GM19023 (cell line): Measurements from ENCODE around the gene RHO.
A peak's percentile ranks its signal among the peaks of the same experiment; 100 is the strongest.

Experiments
- ATAC-seq: cut with Tn5 transposase; IDR thresholded peaks from one replicate; pipeline ENCODE4 v1.9.1; 2021; ENCODE audit warnings: mild to moderate bottlenecking, moderate library complexity; ENCODE audit not compliant: unreplicated experiment

Gene RHO

DNA sequence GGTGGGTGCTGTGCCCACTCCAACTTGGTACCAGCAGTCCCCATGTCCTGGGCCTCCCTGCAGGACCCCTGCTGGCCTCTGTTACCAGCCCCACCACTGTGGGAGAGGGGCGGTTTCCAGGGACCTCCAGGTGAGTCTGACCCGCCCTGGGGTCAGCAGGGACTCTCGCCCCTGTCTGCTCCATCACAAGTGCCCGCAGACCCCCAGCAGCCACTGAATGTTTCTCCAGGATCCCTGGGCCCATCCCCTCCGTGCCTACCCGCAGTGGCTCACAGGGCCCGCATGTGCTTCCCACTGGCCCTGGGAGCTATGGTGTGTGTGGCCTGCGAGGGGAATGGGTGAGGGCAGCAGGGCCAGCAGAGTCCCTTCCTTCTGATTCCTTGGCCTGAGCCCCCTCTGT lies 9.9 kb upstream of the RHO start:
- no peak for ATAC-seq

DNA sequence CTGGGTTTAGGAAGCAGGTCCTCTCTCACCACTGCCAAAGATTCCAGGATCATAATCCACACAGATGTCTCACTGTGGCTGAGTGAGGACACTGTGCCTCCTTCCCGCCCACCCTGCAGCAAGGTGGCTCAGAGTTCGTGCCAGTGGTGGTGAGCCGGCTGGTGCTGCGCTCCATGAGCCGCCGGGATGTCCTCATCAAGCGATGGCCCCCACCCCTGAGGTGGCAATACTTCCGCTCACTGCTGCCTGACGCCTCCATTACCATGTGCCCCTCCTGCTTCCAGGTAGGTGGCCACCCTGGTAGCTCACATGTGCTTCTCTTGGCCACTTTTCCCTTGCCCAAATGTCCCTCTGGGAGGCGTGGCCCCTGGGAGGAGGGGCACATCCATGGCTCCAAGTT lies 9.0 kb upstream of the RHO start:
- no peak for ATAC-seq

DNA sequence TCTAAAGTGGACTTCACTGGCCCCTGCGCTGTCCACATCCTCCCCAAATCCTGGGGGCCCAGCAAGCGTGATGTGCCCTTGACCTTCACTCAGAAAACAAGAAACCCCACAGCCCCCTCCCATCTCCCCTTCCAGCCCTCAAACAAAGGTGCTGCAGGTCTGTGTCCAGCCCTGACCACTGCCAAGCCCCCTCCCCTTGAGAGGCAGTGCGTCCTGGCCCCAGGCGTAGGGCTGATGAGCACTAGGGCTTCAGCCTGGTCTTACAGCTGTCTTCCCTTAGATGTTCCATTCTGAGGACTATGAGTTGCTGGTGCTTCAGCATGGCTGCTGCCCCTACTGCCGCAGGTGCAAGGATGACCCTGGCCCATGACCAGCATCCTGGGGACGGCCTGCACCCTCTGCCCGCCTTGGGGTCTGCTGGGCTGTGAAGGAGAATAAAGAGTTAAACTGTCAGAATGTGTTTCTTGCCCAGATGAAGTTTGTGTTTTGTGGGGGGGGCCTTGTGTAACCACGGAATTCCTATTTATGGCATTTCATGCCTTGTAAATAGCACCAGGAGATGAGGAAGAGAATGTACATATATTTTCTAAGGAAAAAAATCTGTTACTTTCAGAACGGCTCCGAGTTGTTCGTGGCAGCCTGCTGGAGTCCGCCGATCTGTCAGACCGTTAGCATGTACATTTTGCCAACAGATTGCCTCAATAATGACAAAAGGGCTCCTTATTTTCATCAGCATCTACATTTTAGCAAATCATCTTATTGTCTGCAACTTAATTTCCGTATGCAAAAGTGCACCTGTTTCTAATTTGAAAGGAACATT lies 8.3 kb upstream of the RHO start:
- ATAC-seq = no peak

DNA sequence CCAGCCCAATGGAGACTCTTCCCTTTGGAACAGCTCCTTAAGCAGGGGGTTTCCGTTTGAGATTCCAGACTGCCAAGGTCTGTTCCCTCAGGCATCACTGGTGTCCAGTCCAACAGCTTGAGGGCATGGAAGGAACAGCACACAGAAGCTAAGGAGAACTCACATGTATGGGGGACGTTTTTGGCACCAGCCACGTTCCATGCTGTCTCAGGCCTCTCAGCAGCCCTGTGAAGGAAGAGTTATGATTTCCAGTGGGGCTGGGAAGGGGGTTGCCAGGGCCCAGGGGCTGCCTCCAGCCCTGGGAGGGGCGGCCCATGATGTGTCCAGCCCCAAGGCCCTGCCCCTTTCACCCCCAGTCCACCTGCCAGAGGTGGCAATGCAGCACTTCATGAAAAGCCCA lies 7.5 kb upstream of the RHO start:
- no peak for ATAC-seq

DNA sequence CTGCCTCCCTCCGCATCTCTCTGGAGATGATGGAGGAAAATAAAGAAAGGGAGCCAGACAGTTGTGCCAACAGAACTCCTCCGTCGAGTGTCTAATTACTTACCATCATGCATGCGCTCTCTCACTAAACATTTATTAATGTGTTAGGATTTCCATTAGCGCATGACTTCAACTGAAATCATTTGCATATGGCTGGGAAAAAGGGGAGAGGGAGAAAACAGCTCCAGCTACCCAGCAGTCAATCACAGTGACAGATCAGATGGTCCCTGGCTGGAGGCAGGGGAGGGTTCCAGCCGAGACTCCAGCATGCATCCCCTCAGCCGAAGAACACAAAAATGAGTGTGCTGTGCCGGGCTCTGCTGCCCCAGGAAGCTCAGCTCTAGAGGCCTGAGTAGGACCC lies 6.8 kb upstream of the RHO start:
- ATAC-seq = no peak

DNA sequence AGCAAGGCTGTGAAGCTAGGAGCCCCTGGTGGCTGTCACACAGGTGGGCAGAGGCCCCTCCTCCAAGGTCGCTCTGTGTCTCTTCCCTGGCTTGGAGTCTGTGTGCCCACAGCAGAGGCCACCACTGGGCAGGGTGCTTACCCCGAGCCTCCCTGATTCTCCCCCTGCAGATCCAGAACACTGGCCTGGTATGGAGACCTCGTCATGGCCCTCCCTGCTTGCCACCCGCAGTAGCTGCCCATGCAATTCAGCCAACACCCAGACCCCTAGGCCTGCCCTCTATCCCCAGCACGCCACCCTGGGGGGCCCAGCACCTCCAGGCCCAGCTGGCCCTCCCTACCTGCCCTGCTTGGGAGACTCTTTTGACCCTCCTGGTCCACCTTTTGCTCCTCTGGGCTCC lies 5.5 kb upstream of the RHO start:
- ATAC-seq = no peak

DNA sequence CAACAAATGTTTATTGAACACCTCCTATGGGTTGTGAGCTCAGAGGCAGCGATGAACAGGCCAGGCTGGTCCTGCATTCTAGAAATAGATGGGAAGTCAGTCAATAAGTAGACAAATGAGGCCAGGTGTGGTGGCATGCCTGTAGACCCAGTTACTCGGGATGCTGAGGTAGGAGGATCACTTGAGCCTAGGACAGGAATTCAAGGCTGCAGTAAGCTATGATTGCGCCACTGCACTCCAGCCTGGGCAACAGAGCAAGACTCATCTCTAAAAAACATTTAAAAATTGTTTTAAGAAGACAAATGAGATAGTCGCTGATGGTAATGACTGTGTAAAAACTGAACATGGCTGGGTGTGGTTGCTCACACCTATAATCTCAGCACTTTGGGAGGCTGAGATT lies 4.4 kb upstream of the RHO start:
- ATAC-seq = no peak

DNA sequence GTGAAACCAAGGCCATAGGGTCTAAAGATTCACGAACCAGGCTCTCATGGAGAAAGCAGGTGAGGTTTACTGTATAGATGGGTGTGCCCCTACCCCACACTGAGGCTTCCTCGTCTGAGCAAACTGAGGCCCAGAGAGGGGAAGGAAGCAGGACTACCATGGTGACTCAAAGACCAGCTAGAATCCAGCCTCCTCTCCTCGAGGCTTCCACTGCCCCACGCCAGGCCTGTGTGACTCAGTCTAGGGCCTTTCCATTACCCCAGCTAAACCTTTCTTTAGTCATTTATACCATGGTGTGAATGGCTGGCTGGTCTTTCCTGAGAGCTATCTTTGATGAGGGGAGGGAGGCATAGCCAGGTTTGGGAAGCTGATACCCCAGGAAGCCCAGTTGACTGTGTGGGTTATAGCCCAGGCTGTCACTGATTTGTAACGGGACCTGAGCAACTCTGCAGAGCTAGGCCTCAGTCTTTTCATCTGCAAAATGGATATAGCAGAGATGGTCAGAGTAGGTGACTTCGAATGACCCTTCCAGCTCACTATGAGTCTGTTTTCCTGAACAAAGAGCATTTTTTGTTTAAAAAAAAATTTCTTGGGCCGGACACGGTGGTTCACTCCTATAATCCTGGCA lies 3.0 kb upstream of the RHO start:
- ATAC-seq = no peak

DNA sequence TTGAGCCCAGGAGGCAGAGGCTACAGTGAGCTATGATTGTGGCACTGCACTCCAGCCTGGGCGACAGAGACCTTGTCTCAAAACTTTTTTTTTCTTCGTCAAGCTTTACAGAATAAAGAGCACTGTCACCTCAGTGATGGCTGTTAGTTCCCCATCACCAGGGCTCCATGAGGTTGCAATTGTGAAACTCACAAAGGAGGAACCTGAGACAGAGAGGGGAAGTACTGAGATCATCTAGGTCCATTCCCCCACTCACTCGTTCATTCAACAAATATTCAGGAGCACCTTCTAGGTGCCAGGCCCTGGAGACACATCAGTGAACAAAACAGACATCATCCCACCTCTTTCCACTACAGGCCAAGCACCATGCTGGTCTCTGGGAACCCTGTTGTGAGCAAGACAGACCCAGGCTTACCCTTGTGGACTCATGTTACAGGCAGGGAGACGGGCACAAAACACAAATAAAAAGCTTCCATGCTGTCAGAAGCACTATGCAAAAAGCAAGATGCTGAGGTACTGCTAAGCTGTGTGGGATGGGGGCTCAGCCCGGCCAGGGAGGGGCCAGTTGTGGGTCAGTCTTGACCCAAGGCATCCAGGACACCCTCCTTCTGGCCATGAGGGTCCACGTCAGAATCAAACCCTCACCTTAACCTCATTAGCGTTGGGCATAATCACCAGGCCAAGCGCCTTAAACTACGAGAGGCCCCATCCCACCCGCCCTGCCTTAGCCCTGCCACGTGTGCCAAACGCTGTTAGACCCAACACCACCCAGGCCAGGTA lies 2.1 kb upstream of the RHO start:
- ATAC-seq = peak; percentile 88

DNA sequence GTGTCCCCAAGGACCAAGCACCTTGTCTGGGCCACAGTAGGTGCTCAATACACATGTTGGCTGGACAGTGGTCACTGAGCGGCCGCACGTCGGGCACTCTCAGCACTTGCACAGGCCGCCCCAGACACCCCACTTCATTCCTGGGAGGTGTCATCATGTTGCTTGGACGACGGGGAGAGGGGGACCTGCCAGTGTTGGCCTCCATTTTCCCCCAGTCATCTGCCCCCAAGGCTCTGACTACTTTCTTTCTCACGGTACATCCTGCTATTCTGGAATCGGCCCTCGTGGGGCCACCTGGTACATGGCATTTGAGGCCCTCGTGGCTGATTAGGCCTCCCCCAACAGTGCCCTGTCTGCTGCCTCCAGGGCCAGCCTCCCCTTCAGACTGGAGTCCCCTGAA lies 1.2 kb upstream of the RHO start:
- no peak for ATAC-seq

DNA sequence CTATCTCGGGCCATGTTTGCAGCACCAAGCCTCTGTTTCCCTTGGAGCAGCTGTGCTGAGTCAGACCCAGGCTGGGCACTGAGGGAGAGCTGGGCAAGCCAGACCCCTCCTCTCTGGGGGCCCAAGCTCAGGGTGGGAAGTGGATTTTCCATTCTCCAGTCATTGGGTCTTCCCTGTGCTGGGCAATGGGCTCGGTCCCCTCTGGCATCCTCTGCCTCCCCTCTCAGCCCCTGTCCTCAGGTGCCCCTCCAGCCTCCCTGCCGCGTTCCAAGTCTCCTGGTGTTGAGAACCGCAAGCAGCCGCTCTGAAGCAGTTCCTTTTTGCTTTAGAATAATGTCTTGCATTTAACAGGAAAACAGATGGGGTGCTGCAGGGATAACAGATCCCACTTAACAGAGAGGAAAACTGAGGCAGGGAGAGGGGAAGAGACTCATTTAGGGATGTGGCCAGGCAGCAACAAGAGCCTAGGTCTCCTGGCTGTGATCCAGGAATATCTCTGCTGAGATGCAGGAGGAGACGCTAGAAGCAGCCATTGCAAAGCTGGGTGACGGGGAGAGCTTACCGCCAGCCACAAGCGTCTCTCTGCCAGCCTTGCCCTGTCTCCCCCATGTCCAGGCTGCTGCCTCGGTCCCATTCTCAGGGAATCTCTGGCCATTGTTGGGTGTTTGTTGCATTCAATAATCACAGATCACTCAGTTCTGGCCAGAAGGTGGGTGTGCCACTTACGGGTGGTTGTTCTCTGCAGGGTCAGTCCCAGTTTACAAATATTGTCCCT lies 1.2 kb downstream of the RHO start:
- no peak for ATAC-seq

DNA sequence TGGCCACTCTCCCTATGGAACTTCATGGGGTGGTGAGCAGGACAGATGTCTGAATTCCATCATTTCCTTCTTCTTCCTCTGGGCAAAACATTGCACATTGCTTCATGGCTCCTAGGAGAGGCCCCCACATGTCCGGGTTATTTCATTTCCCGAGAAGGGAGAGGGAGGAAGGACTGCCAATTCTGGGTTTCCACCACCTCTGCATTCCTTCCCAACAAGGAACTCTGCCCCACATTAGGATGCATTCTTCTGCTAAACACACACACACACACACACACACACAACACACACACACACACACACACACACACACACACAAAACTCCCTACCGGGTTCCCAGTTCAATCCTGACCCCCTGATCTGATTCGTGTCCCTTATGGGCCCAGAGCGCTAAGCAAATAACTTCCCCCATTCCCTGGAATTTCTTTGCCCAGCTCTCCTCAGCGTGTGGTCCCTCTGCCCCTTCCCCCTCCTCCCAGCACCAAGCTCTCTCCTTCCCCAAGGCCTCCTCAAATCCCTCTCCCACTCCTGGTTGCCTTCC lies 1.9 kb downstream of the RHO start:
- ATAC-seq = no peak

DNA sequence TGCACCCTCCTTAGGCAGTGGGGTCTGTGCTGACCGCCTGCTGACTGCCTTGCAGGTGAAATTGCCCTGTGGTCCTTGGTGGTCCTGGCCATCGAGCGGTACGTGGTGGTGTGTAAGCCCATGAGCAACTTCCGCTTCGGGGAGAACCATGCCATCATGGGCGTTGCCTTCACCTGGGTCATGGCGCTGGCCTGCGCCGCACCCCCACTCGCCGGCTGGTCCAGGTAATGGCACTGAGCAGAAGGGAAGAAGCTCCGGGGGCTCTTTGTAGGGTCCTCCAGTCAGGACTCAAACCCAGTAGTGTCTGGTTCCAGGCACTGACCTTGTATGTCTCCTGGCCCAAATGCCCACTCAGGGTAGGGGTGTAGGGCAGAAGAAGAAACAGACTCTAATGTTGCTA lies 2.4 kb downstream of the RHO start:
- no peak for ATAC-seq

DNA sequence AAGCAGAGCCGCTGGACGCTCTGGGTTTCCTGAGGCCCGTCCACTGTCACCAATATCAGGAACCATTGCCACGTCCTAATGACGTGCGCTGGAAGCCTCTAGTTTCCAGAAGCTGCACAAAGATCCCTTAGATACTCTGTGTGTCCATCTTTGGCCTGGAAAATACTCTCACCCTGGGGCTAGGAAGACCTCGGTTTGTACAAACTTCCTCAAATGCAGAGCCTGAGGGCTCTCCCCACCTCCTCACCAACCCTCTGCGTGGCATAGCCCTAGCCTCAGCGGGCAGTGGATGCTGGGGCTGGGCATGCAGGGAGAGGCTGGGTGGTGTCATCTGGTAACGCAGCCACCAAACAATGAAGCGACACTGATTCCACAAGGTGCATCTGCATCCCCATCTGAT lies 3.3 kb downstream of the RHO start:
- ATAC-seq = no peak

DNA sequence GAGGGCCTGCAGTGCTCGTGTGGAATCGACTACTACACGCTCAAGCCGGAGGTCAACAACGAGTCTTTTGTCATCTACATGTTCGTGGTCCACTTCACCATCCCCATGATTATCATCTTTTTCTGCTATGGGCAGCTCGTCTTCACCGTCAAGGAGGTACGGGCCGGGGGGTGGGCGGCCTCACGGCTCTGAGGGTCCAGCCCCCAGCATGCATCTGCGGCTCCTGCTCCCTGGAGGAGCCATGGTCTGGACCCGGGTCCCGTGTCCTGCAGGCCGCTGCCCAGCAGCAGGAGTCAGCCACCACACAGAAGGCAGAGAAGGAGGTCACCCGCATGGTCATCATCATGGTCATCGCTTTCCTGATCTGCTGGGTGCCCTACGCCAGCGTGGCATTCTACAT lies 3.8 kb downstream of the RHO start:
- ATAC-seq = no peak

DNA sequence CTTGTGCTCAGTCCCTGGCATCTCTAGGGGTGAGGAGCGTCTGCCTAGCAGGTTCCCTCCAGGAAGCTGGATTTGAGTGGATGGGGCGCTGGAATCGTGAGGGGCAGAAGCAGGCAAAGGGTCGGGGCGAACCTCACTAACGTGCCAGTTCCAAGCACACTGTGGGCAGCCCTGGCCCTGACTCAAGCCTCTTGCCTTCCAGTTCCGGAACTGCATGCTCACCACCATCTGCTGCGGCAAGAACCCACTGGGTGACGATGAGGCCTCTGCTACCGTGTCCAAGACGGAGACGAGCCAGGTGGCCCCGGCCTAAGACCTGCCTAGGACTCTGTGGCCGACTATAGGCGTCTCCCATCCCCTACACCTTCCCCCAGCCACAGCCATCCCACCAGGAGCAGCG lies 5.0 kb downstream of the RHO start:
- ATAC-seq = no peak

DNA sequence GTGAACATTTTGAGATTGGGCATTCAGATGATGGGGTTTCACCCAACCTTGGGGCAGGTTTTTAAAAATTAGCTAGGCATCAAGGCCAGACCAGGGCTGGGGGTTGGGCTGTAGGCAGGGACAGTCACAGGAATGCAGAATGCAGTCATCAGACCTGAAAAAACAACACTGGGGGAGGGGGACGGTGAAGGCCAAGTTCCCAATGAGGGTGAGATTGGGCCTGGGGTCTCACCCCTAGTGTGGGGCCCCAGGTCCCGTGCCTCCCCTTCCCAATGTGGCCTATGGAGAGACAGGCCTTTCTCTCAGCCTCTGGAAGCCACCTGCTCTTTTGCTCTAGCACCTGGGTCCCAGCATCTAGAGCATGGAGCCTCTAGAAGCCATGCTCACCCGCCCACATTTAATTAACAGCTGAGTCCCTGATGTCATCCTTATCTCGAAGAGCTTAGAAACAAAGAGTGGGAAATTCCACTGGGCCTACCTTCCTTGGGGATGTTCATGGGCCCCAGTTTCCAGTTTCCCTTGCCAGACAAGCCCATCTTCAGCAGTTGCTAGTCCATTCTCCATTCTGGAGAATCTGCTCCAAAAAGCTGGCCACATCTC lies 6.1 kb downstream of the RHO start:
- ATAC-seq = no peak

DNA sequence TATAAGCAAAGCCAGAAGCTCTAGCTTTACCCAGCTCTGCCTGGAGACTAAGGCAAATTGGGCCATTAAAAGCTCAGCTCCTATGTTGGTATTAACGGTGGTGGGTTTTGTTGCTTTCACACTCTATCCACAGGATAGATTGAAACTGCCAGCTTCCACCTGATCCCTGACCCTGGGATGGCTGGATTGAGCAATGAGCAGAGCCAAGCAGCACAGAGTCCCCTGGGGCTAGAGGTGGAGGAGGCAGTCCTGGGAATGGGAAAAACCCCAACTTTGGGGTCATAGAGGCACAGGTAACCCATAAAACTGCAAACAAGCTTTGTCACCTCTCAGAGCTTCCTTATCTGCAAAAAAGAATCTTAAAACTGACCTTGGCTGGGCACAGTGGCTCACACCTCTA lies 6.6 kb downstream of the RHO start:
- no peak for ATAC-seq

DNA sequence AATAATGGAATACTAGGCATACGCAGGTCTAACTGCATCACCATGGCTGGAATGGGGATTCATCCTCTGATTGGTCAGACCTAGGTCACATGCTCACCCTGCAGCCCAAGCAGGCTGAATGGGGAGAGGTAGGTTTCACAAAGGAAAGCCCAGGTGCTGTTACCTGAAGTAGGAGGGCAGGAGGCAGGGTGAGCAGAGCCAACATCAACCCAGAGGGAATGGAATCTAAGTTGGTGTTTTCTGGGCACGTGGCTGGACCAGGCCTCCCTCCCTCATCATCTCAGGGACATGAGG lies 7.9 kb downstream of the RHO start:
- ATAC-seq = no peak

DNA sequence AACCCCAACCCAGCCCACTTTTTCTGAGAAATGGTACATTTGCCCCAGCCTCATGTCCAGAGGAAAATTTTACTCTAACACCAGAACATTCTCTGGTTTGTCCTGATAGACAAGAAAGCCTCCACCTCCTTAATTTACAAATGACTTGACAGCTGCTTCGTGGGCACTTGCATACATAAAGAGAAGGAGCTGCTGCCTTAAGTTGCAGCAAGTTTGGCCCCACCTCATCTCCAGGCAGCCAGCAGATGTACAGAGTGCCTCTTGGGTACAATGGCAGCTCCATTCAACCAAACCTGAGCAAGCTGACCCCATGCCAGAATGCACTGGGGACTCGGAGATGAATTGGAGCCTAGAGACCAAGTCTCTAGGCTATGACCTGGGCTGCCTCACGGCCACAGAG lies 8.4 kb downstream of the RHO start:
- no peak for ATAC-seq

DNA sequence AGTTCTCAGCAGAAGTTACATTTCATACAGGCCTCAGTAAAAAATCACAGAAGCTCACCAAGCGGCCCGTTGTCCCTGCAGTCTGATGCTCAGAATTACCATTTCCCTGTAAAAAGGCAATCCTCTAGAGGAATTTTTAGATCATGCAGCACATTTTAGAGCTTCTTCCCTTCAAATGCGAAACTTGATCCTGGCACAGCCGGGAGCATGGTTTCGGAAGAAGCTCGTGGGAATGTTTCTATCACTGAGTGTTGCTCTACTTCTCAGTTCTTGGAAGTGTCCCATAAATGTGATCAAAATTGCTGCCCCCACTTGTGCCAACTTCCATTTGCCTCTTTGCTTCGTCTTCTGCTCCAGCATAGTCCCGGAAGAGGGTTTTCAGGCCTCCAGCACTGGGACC lies 10.8 kb downstream of the RHO start:
- no peak for ATAC-seq
